ENCODE measurements around the gene EPG5. TPM values are rescaled to one million over a fixed set of nuclear protein-coding genes. Genes with fewer than 3 reads are reported as not detected.

The EPG5 gene
- total RNA-seq, 1 donor from 2014 or later, result 31.8 TPM

- no peaks in the 10 kb centered on the region for H3K4me1 ChIP-seq (ENCODE audit: control insufficient read depth in 3 of 3, insufficient read depth in 3 of 3, low read length in 3 of 3)
- no peak overlapping the region for H3K27ac ChIP-seq (ENCODE audit: low read depth, low read length)
- no peaks in the 10 kb centered on the region for H3K9me3 ChIP-seq (ENCODE audit: control insufficient read depth in 3 of 3, low read length in 3 of 3)
- H3K27me3 ChIP-seq (ENCODE audit: control insufficient read depth in 3 of 3, insufficient read depth in 3 of 3, low read length in 3 of 3), result no peaks in the 10 kb centered on the region
- no peak overlapping the region for H3K4me3 ChIP-seq (ENCODE audit: low read length in 3 of 3)
- peaks cover 43 to 70% (median 68%) of the 10 kb centered on the region in 3 donors for H3K36me3 ChIP-seq (ENCODE audit: control insufficient read depth in 3 of 3, insufficient read depth in 3 of 3, low read length in 3 of 3)
- H3K9ac ChIP-seq (ENCODE audit: low read depth in 1 of 3, low read length in 3 of 3), result no peak overlapping the region
Measured at GRCh38 chr18:45861926-45862325, 105.2 kb downstream of the EPG5 start.

DNA sequence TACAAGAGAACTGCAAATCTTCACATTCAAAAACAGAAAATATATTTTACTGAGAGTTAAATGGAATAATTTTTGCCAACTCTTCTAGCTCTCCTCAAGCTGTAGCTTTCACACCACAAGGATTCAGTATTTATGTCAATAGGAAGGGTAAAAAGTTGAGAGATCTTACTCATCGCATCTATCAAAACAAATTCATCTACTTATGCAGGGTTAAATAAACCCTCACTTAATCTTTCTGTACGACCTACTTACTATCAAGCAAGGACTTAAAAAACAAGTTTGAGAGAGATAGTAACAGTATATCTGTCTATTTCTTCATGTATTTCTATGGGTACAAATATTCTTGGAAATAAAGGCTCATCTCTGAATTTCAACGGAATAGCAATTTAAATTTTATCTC lies 106.2 kb downstream of the EPG5 start:
- Histone ChIP-seq H3K9me3 (ENCODE audit: control insufficient read depth in 3 of 3, low read length in 3 of 3) (no peaks in the 10 kb centered on the region), H3K9ac (ENCODE audit: low read depth in 1 of 3, low read length in 3 of 3) (no peak overlapping the region), H3K4me3 (ENCODE audit: low read length in 3 of 3) (no peak overlapping the region), H3K36me3 (ENCODE audit: control insufficient read depth in 3 of 3, insufficient read depth in 3 of 3, low read length in 3 of 3) (peaks cover 37 to 67% (median 65%) of the 10 kb centered on the region in 3 donors), H3K27ac (ENCODE audit: low read depth, low read length) (no peak overlapping the region), H3K27me3 (ENCODE audit: control insufficient read depth in 3 of 3, insufficient read depth in 3 of 3, low read length in 3 of 3) (no peaks in the 10 kb centered on the region), H3K4me1 (ENCODE audit: control insufficient read depth in 3 of 3, insufficient read depth in 3 of 3, low read length in 3 of 3) (no peaks in the 10 kb centered on the region)

DNA sequence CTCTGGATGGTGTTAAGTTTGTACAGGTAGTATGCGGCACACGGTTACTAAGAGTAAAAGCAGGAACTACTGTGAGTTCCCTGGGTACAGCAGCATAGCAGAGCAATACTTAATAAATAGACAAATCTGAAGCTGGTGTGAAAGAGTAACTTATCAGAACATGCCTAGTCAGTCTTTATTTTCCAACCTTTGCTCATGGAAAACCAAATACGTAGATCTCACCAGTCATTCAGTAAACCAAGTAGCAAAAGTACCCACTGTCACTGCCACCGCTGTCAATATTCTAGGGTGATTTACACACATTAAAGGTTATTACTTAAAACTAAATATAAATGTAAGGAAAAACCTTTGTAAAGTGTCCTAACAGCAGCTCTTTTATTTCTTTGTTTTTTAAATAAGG lies 106.6 kb downstream of the EPG5 start:
- Histone ChIP-seq H3K27ac (ENCODE audit: low read depth, low read length) (no peak overlapping the region), H3K27me3 (ENCODE audit: control insufficient read depth in 3 of 3, insufficient read depth in 3 of 3, low read length in 3 of 3) (no peaks in the 10 kb centered on the region), H3K9me3 (ENCODE audit: control insufficient read depth in 3 of 3, low read length in 3 of 3) (no peaks in the 10 kb centered on the region), H3K4me1 (ENCODE audit: control insufficient read depth in 3 of 3, insufficient read depth in 3 of 3, low read length in 3 of 3) (no peaks in the 10 kb centered on the region), H3K4me3 (ENCODE audit: low read length in 3 of 3) (no peak overlapping the region), H3K9ac (ENCODE audit: low read depth in 1 of 3, low read length in 3 of 3) (no peak overlapping the region), H3K36me3 (ENCODE audit: control insufficient read depth in 3 of 3, insufficient read depth in 3 of 3, low read length in 3 of 3) (peaks cover 37 to 69% (median 67%) of the 10 kb centered on the region in 3 donors)

DNA sequence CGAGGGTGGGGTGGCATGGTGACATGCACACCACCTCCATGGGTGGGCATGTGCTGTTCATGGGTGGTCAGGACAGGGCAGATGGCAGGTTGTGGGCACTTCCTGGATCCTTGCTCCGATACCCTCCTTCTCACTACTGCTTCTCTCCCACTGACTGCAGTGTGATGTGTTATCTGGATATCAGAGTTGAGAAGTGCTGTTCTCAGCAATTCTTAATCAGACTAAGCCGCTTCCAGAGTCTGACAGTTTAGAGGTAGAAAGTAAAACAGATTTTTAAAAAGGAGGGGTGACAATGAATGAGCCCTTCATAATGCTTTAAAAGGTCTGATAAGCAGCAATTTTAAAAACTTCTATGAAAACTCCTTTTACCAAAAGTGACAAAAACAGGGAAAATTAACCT lies 107.8 kb downstream of the EPG5 start:
- no peaks in the 10 kb centered on the region for H3K4me1 ChIP-seq (ENCODE audit: control insufficient read depth in 3 of 3, insufficient read depth in 3 of 3, low read length in 3 of 3)
- no peak overlapping the region for H3K4me3 ChIP-seq (ENCODE audit: low read length in 3 of 3)
- H3K9me3 ChIP-seq (ENCODE audit: control insufficient read depth in 3 of 3, low read length in 3 of 3), result no peaks in the 10 kb centered on the region
- no peak overlapping the region for H3K27ac ChIP-seq (ENCODE audit: low read depth, low read length)
- peaks cover 33 to 69% (median 67%) of the 10 kb centered on the region in 3 donors for H3K36me3 ChIP-seq (ENCODE audit: control insufficient read depth in 3 of 3, insufficient read depth in 3 of 3, low read length in 3 of 3)
- no peak overlapping the region for H3K9ac ChIP-seq (ENCODE audit: low read depth in 1 of 3, low read length in 3 of 3)
- no peaks in the 10 kb centered on the region for H3K27me3 ChIP-seq (ENCODE audit: control insufficient read depth in 3 of 3, insufficient read depth in 3 of 3, low read length in 3 of 3)

- peaks cover 40 to 78% (median 76%) of the 10 kb centered on the region in 3 donors for H3K36me3 ChIP-seq (ENCODE audit: control insufficient read depth in 3 of 3, insufficient read depth in 3 of 3, low read length in 3 of 3)
- H3K9ac ChIP-seq (ENCODE audit: low read depth in 1 of 3, low read length in 3 of 3), result no peak overlapping the region
- H3K27ac ChIP-seq (ENCODE audit: low read depth, low read length), result no peak overlapping the region
- no peaks in the 10 kb centered on the region for H3K27me3 ChIP-seq (ENCODE audit: control insufficient read depth in 3 of 3, insufficient read depth in 3 of 3, low read length in 3 of 3)
- no peaks in the 10 kb centered on the region for H3K9me3 ChIP-seq (ENCODE audit: control insufficient read depth in 3 of 3, low read length in 3 of 3)
- H3K4me1 ChIP-seq (ENCODE audit: control insufficient read depth in 3 of 3, insufficient read depth in 3 of 3, low read length in 3 of 3), result peaks cover 0 to under 1% (median 0%) of the 10 kb centered on the region in 3 donors
- no peak overlapping the region for H3K4me3 ChIP-seq (ENCODE audit: low read length in 3 of 3)
Measured at GRCh38 chr18:45856531-45856930, 110.6 kb downstream of the EPG5 start.

DNA sequence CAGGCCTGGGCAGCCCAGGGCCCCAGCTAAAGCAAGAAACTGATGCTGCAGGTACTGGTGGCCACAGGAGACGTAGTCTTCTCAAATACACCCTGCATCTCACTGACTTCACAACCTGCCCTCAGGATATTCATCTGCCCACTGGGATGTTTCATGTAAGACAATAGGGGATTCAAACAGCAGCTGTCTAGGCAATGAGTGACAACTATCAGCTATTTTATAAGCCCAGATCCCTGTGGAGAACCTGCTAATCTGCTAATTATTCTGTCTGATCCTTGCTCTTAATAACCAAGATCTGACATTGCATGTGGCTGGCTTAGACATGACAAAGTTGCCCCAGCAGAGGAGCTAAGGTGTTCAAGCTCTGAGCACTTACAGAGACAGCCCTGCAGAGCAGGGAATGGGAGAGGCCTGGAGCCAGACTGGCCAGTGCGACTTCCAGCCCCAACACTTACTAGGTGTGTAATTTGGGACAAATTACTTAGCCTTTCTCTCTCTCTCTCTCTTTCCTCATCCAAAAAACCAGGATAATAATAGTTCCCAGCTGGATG lies 113.0 kb downstream of the EPG5 start:
- Histone ChIP-seq H3K4me3 (ENCODE audit: low read length in 3 of 3) (no peak overlapping the region), H3K36me3 (ENCODE audit: control insufficient read depth in 3 of 3, insufficient read depth in 3 of 3, low read length in 3 of 3) (peaks cover 41 to 79% (median 75%) of the 10 kb centered on the region in 3 donors), H3K9ac (ENCODE audit: low read depth in 1 of 3, low read length in 3 of 3) (no peak overlapping the region), H3K27me3 (ENCODE audit: control insufficient read depth in 3 of 3, insufficient read depth in 3 of 3, low read length in 3 of 3) (no peaks in the 10 kb centered on the region), H3K4me1 (ENCODE audit: control insufficient read depth in 3 of 3, insufficient read depth in 3 of 3, low read length in 3 of 3) (peaks cover 0 to 4% (median 0%) of the 10 kb centered on the region in 3 donors), H3K9me3 (ENCODE audit: control insufficient read depth in 3 of 3, low read length in 3 of 3) (no peaks in the 10 kb centered on the region), H3K27ac (ENCODE audit: low read depth, low read length) (no peak overlapping the region)

GRCh38 chr18:45852631-45853030 lies 114.5 kb downstream of the EPG5 start:
- H3K27me3 ChIP-seq (ENCODE audit: control insufficient read depth in 3 of 3, insufficient read depth in 3 of 3, low read length in 3 of 3), result no peaks in the 10 kb centered on the region
- peaks cover 0 to 4% (median 0%) of the 10 kb centered on the region in 3 donors for H3K4me1 ChIP-seq (ENCODE audit: control insufficient read depth in 3 of 3, insufficient read depth in 3 of 3, low read length in 3 of 3)
- H3K9ac ChIP-seq (ENCODE audit: low read depth in 1 of 3, low read length in 3 of 3), result no peak overlapping the region
- no peaks in the 10 kb centered on the region for H3K9me3 ChIP-seq (ENCODE audit: control insufficient read depth in 3 of 3, low read length in 3 of 3)
- H3K27ac ChIP-seq (ENCODE audit: low read depth, low read length), result no peak overlapping the region
- H3K4me3 ChIP-seq (ENCODE audit: low read length in 3 of 3), result no peak overlapping the region
- peaks cover 33 to 67% (median 60%) of the 10 kb centered on the region in 3 donors for H3K36me3 ChIP-seq (ENCODE audit: control insufficient read depth in 3 of 3, insufficient read depth in 3 of 3, low read length in 3 of 3)

DNA sequence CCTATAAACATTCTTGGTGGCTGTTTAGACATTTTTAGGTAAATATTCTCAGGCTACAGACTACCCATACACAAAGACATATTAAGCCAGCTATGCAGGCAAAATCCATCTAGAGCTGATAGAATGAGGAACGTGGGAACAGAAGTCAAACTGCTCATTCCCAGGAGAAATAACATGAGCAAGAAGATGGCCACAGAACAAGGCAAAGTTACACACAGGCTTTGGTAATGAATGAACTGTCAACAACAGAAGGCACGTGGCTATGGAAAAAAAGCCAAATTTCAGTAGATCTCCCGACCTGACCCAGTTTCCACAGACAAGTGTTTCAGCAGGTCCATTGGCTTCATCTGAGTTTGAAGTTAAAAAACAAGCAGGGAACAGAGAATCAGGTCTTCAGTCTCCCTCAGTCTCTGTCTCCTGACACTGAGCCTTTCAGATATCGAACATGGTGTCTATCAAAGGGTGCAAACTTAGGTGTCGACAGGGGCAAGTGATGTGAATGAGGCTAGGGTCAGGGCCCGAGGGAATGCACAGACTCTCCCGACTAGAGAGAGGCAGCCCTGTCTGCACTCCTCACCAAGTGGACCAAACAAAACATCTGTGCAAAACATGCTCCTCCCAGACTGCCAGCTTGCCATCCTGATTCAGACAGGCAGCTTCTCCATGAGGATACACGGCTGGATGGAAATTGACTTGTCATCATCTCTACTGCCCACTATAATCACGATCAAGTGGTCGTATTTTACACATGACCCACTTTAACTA lies 115.8 kb downstream of the EPG5 start:
- Histone ChIP-seq H3K9me3 (ENCODE audit: control insufficient read depth in 3 of 3, low read length in 3 of 3) (no peaks in the 10 kb centered on the region), H3K4me3 (ENCODE audit: low read length in 3 of 3) (no peak overlapping the region), H3K36me3 (ENCODE audit: control insufficient read depth in 3 of 3, insufficient read depth in 3 of 3, low read length in 3 of 3) (peaks cover 30 to 59% (median 54%) of the 10 kb centered on the region in 3 donors), H3K27ac (ENCODE audit: low read depth, low read length) (no peak overlapping the region), H3K9ac (ENCODE audit: low read depth in 1 of 3, low read length in 3 of 3) (no peak overlapping the region), H3K4me1 (ENCODE audit: control insufficient read depth in 3 of 3, insufficient read depth in 3 of 3, low read length in 3 of 3) (peaks cover 0 to 4% (median 0%) of the 10 kb centered on the region in 3 donors), H3K27me3 (ENCODE audit: control insufficient read depth in 3 of 3, insufficient read depth in 3 of 3, low read length in 3 of 3) (no peaks in the 10 kb centered on the region)

- Histone ChIP-seq H3K9me3 (ENCODE audit: control insufficient read depth in 3 of 3, low read length in 3 of 3) (no peaks in the 10 kb centered on the region), H3K27me3 (ENCODE audit: control insufficient read depth in 3 of 3, insufficient read depth in 3 of 3, low read length in 3 of 3) (no peaks in the 10 kb centered on the region), H3K4me1 (ENCODE audit: control insufficient read depth in 3 of 3, insufficient read depth in 3 of 3, low read length in 3 of 3) (peaks cover 0 to 4% (median 0%) of the 10 kb centered on the region in 3 donors), H3K4me3 (ENCODE audit: low read length in 3 of 3) (no peak overlapping the region), H3K9ac (ENCODE audit: low read depth in 1 of 3, low read length in 3 of 3) (no peak overlapping the region), H3K36me3 (ENCODE audit: control insufficient read depth in 3 of 3, insufficient read depth in 3 of 3, low read length in 3 of 3) (peaks cover 24 to 46% (median 42%) of the 10 kb centered on the region in 3 donors), H3K27ac (ENCODE audit: low read depth, low read length) (no peak overlapping the region)
Measured at GRCh38 chr18:45850021-45850420, 117.1 kb downstream of the EPG5 start.

DNA sequence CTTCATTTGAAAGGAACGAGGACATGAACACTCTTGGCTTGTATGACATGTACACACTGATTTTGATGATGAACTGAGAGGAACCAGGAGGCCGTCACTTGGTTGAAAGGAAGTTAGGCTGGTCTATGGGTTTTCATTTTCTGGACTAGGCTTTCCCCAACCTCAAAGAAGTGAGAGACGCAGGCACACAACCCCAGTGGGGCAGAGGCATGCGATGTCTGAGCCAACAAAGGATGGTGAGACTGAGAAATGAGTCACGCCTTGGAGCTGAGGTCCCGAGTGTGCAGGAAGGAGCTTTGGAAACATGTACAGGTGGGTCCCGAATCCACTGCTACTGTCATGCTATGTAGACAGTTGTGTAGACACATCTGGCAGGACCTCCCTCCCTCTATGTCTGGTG lies 117.6 kb downstream of the EPG5 start:
- no peak overlapping the region for H3K4me3 ChIP-seq (ENCODE audit: low read length in 3 of 3)
- no peaks in the 10 kb centered on the region for H3K9me3 ChIP-seq (ENCODE audit: control insufficient read depth in 3 of 3, low read length in 3 of 3)
- peaks cover 0 to 4% (median 0%) of the 10 kb centered on the region in 3 donors for H3K4me1 ChIP-seq (ENCODE audit: control insufficient read depth in 3 of 3, insufficient read depth in 3 of 3, low read length in 3 of 3)
- H3K9ac ChIP-seq (ENCODE audit: low read depth in 1 of 3, low read length in 3 of 3), result no peak overlapping the region
- peaks cover 23 to 41% (median 37%) of the 10 kb centered on the region in 3 donors for H3K36me3 ChIP-seq (ENCODE audit: control insufficient read depth in 3 of 3, insufficient read depth in 3 of 3, low read length in 3 of 3)
- no peak overlapping the region for H3K27ac ChIP-seq (ENCODE audit: low read depth, low read length)
- no peaks in the 10 kb centered on the region for H3K27me3 ChIP-seq (ENCODE audit: control insufficient read depth in 3 of 3, insufficient read depth in 3 of 3, low read length in 3 of 3)
